Tibial artery (tissue), 4 donors: Measurements from ENCODE around the gene LIPC.

Experiments
- DNase-seq, 2 donors: peaks; one replicate each; pipeline ENCODE4 v3.0.0-alpha.2; 2019
- H3K27ac ChIP-seq, 2 donors: fragments of 200-600 bp; sonication (generic) in 1 of 2; 1 replicate in 1 of 2; 2 replicates in 1 of 2; pipeline ENCODE4 v1.5.1; 2018 to 2019; ENCODE audit warnings: mild to moderate bottlenecking in 1 of 2
- H3K27me3 ChIP-seq, 2 donors: fragments of 200-600 bp; sonication (generic) in 1 of 2; one replicate each; pipeline versions ENCODE4 v1.5.1 to v1.6.0; 2016 to 2019
- H3K36me3 ChIP-seq, 3 donors: fragments of 200-600 bp; sonication (generic) in 2 of 3; one replicate each; pipeline ENCODE4 v1.5.1; 2016 to 2019; ENCODE audit warnings: mild to moderate bottlenecking in 2 of 3
- H3K4me1 ChIP-seq, 4 donors: fragments of 200-600 bp; sonication (generic) in 2 of 4; 1 replicate in 3 of 4; 2 replicates in 1 of 4; pipeline ENCODE4 v1.5.1; 2016 to 2019
- H3K4me3 ChIP-seq, 2 donors: fragments of 200-600 bp; sonication (generic) in 1 of 2; 1 replicate in 1 of 2; 2 replicates in 1 of 2; pipeline ENCODE4 v1.5.1; 2018 to 2019; ENCODE audit warnings: mild to moderate bottlenecking in 2 of 2
- H3K9me3 ChIP-seq, 3 donors: fragments of 200-600 bp; sonication (generic) in 1 of 3; one replicate each; pipeline ENCODE4 v1.5.1; 2016 to 2019
- CTCF ChIP-seq, 2 experiments: fragments of 200-600 bp in 1 of 2; fragments of 450-650 bp in 1 of 2; IDR thresholded peaks; one replicate each; pipeline ENCODE4 v1.5.1; 2017 to 2019; ENCODE audit warnings: antibody characterized with exemption in 2 of 2, mild to moderate bottlenecking in 1 of 2, moderate library complexity in 1 of 2
- intact Hi-C: fragments of 100-400 bp; cut with DNase I; formaldehyde crosslinking; loops from one replicate; pipeline ENCODE4 v1.15.0; 2023; ENCODE audit warnings: low total_unique reads

LIPC gene

DNA sequence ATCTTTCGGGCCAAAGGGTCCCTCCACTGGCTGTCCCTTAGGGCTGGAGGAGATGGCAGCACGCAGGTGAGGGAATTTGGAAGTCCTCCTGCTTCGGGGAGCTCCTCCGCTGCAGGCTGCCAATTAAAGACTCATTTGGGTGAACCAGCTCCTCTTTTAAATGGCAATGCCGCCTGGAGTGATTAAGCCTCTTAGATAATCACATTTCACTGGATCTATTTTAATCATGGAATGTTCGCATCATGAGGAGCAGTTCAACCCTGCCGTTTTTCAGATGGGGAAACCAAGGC is 117.9 kb downstream of the LIPC start:
- Histone ChIP-seq H3K4me1 (peaks cover 0 to 27% (median 12%) of the 10 kb centered on the region in 4 donors), H3K27ac (no peak overlapping the region), H3K4me3 (no peak overlapping the region), H3K9me3 (no peaks in the 10 kb centered on the region), H3K36me3 (no peaks in the 10 kb centered on the region), H3K27me3 (no peaks in the 10 kb centered on the region)
- TF ChIP-seq CTCF (IDR thresholded peaks at IDR 0.05): no peak
- no peak for DNase-seq
- intact Hi-C loops: no loop called here

DNA sequence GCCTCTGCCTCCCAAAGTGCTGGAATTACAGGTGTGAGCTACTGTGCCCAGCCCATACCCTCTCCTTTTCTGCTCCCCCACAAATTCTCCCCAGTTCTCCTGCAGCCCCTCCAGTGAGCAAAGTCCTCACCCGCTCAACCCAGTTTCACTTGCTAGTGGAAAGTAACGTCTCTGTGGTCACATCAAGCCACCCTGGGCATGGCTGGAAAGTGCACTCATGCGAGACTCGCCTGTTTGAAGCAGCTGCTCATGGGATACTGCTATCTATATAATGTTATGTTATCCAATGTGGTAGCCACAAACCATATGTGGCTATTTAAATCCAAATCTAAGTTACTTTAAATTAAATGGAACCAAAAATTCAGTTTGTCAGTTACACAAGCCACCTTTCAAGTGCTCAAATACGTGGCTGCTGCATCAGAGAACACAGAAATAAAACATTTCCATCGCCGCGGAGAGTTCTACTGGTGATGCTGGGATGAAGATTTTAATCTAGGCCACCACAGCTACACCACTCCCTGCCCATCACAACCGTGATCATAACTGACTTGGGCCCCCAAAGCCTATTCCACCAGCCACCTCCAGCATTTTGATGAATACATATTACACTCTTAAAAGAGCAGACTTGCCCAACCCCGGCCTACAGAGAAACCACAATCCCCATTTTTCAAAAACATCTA is 119.4 kb downstream of the LIPC start:
- H3K27ac ChIP-seq: no peak overlapping the region
- TF ChIP-seq CTCF (IDR thresholded peaks at IDR 0.05): no peak
- intact Hi-C loops: no loop called here
- H3K27me3 ChIP-seq: no peaks in the 10 kb centered on the region
- DNase-seq: peak in 1 of 2 donors; percentile 33
- no peaks in the 10 kb centered on the region for H3K36me3 ChIP-seq
- no peak overlapping the region for H3K4me3 ChIP-seq
- H3K9me3 ChIP-seq: no peaks in the 10 kb centered on the region
- peaks cover 0 to 27% (median 12%) of the 10 kb centered on the region in 4 donors for H3K4me1 ChIP-seq

- intact Hi-C loops: no loop called here
- no peaks in the 10 kb centered on the region for H3K27me3 ChIP-seq
- peak overlapping the region; percentile 21 to 28 for H3K4me3 ChIP-seq
- no peak for TF ChIP-seq CTCF (IDR thresholded peaks at IDR 0.05)
- H3K4me1 ChIP-seq: peaks cover 0 to 21% (median 10%) of the 10 kb centered on the region in 4 donors
- DNase-seq: no peak
- no peaks in the 10 kb centered on the region for H3K36me3 ChIP-seq
- no peak overlapping the region for H3K27ac ChIP-seq
- no peaks in the 10 kb centered on the region for H3K9me3 ChIP-seq
Measured at GRCh38 chr15:58551764-58552504, 120.1 kb downstream of the LIPC start.

DNA sequence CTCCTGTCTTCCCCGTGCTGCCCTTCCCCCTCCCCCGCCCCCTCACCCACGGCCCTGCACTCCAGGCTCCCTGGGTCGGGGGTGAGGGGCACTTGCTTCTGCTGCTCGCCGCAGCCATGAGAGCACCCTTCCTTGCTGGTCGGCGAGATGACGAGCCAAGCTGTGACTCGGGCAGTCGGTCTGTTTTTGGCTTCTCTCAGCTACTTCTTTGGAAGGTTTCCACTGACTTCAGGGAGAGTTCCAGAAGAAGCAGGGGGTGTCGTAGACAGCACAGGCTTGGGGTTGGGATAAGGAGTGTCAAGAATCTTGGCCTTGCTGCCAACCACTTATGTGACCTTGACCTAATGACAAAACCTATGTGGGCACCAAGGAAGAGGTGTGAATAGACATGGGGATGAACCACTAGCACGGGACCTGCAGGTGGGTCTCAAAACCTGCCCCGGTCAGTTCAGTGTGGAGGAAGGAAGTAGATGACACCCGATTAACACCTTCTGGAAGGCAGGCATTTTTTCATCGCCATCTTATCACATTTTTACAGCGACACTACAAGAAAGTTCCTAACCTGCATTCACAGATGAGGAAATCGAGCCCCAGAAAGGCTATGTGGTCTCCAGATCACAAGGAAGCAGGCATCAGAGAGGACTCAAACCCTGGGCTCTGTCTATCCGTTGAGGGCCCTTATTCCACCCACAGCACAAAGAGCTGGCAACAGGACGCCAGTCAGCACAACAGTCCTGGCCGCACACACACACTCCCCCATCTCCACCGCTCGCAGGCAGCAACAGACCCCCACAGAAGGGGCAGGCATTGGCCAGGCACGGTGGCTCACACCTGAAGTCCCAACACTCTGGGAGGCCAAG is 120.9 kb downstream of the LIPC start:
- peaks cover 0 to 13% (median 4%) of the 10 kb centered on the region in 4 donors for H3K4me1 ChIP-seq
- H3K27me3 ChIP-seq: no peaks in the 10 kb centered on the region
- no peak overlapping the region for H3K27ac ChIP-seq
- intact Hi-C loops: no loop called here
- no peaks in the 10 kb centered on the region for H3K9me3 ChIP-seq
- no peak for TF ChIP-seq CTCF (IDR thresholded peaks at IDR 0.05)
- no peaks in the 10 kb centered on the region for H3K36me3 ChIP-seq
- H3K4me3 ChIP-seq: peak overlapping the region; percentile 21 to 28
- DNase-seq: no peak

- DNase-seq: no peak
- Histone ChIP-seq H3K9me3 (no peaks in the 10 kb centered on the region), H3K4me3 (no peak overlapping the region), H3K36me3 (no peaks in the 10 kb centered on the region), H3K4me1 (peaks cover 0 to 10% (median 4%) of the 10 kb centered on the region in 4 donors), H3K27me3 (no peaks in the 10 kb centered on the region), H3K27ac (no peak overlapping the region)
- no peak for TF ChIP-seq CTCF (IDR thresholded peaks at IDR 0.05)
- intact Hi-C loops: no loop called here
Measured at GRCh38 chr15:58553365-58553918, 121.7 kb downstream of the LIPC start.
